Measurements from ENCODE around the gene KCNQ4. TPM values are rescaled to one million over a fixed set of nuclear protein-coding genes. Genes with fewer than 3 reads are reported as not detected.

KCNQ4 gene
- total RNA-seq, 1 experiment from 2014 or later, result 1.4 TPM

DNA sequence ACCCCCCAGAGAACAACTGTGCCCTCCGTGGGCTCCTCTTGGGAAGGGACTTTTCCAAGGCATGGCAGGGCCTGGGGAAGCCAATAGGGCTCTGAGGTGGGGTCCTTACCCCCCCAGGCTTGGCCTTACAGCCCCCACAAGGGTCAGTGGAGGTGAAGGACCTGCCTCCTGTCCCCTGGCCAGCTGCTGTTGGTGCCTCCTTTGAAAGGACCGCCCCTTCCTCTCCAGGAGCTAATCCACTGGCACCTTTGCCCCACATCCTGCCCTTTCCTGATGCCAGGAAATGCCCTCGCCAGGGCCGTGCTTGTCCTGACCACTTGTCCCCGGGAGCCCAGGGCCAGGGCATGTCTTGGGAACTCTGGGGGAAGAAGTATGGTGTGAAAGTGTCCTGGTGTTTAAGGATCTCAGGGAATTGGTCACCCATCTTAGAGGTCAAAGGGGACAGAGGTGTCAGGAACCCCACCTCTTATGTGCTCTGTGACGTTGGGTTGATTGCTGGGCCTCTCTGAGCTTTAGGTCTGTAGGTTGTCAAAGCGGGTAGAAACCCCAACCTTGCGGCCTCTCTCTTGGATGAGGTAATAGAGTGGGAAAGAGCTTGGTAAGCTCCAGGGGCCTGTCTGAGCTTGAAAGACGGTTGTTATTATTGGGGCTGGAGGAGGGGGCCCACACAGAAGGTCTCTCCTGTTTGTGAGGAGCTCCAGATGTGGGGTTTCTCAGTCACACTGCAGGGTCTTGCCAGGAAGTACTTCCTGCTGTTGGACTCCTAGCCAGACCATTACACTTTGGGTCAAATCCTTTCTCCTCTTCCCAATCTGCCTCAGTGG, 2.8 kb downstream of the KCNQ4 start:
- Histone ChIP-seq H3K9ac (ENCODE audit: extremely low read depth, insufficient read length, low read length) (no peak overlapping the region), H4K20me1 (ENCODE audit: control insufficient read depth, insufficient read depth, insufficient read length) (no peaks in the 10 kb centered on the region), H3K4ac (ENCODE audit: low read depth, low read length) (no peak overlapping the region), H3K23ac (ENCODE audit: insufficient read length, low read depth, low read length) (no peak overlapping the region), H2BK5ac (ENCODE audit: insufficient read length, low read length) (no peak overlapping the region), H3K27ac (ENCODE audit: insufficient read length, low read depth, low read length) (no peak overlapping the region), H3T11ph (ENCODE audit: low read length) (no peak overlapping the region), H2BK20ac (ENCODE audit: low read depth, low read length, poor library complexity, severe bottlenecking) (no peak overlapping the region), H2BK120ac (ENCODE audit: low read depth, low read length, poor library complexity, severe bottlenecking) (no peak overlapping the region), H2AFZ (ENCODE audit: low read length) (no peak overlapping the region), H3K4me1 (ENCODE audit: insufficient read depth, low read length) (no peaks in the 10 kb centered on the region), H3K56ac (ENCODE audit: insufficient read length, low read depth, low read length) (no peak overlapping the region), H3K23me2 (ENCODE audit: insufficient read length, low read depth, low read length, poor library complexity, severe bottlenecking) (peaks cover 17% of the 10 kb centered on the region), H3K79me1 (ENCODE audit: insufficient read depth, low read depth, low read length, poor library complexity, severe bottlenecking) (no peaks in the 10 kb centered on the region), H3K27me3 (ENCODE audit: insufficient read depth, low read length) (peaks cover 9% of the 10 kb centered on the region; the same call in 1 of the 2 replicates), H4K5ac (ENCODE audit: insufficient read length, low read depth, low read length) (no peak overlapping the region), H4K8ac (replicated peaks; ENCODE audit: insufficient read length, low read depth, low read length) (no peak overlapping the region), H2AK5ac (ENCODE audit: insufficient read length, low read length) (no peak overlapping the region), H3K14ac (ENCODE audit: insufficient read depth, low read length) (no peak overlapping the region), H3K79me2 (ENCODE audit: insufficient read depth, low read length) (no peaks in the 10 kb centered on the region), H3K9me3 (ENCODE audit: control insufficient read depth, low read depth, low read length) (no peaks in the 10 kb centered on the region), H2BK15ac (ENCODE audit: low read depth, low read length) (no peak overlapping the region), H4K91ac (ENCODE audit: insufficient read length, low read depth, low read length) (no peak overlapping the region), H2BK12ac (ENCODE audit: insufficient read length, low read depth, low read length) (no peak overlapping the region), H3K4me2 (ENCODE audit: insufficient read depth, insufficient read length, low read length) (no peak overlapping the region), H3K18ac (ENCODE audit: insufficient read length, low read depth, low read length) (no peak overlapping the region)
- no peak overlapping the region; a peak in 1 of 7 replicates for H3K27ac Mint-ChIP-seq
- H3K27me3 Mint-ChIP-seq (ENCODE audit: low read depth), result peaks cover 53% of the 10 kb centered on the region
- WGBS (ENCODE audit: extremely low coverage, insufficient read length, low lambda C conversion rate), result no CpG with 5 or more reads among the region's 9 CpGs
- DNase-seq, result no peak
- H3K36me3 Mint-ChIP-seq (ENCODE audit: insufficient read depth in 1 of 3, low read depth in 3 of 3), result no peaks in the 10 kb centered on the region; a peak in 1 of 7 replicates
- no peak overlapping the region for H3K4me3 Mint-ChIP-seq
- TF ChIP-seq, protein P1, sequence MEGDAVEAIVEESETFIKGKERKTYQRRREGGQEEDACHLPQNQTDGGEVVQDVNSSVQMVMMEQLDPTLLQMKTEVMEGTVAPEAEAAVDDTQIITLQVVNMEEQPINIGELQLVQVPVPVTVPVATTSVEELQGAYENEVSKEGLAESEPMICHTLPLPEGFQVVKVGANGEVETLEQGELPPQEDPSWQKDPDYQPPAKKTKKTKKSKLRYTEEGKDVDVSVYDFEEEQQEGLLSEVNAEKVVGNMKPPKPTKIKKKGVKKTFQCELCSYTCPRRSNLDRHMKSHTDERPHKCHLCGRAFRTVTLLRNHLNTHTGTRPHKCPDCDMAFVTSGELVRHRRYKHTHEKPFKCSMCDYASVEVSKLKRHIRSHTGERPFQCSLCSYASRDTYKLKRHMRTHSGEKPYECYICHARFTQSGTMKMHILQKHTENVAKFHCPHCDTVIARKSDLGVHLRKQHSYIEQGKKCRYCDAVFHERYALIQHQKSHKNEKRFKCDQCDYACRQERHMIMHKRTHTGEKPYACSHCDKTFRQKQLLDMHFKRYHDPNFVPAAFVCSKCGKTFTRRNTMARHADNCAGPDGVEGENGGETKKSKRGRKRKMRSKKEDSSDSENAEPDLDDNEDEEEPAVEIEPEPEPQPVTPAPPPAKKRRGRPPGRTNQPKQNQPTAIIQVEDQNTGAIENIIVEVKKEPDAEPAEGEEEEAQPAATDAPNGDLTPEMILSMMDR (conservative IDR thresholded peaks at IDR 0.05), result no peak
- peaks cover 11 to 25% of the 10 kb centered on the region in 2 experiments for H3K4me1 Mint-ChIP-seq
- H3K9me3 Mint-ChIP-seq, result no peaks in the 10 kb centered on the region
